DND-41 (cell line): ENCODE data around the gene PPP1R16B.

Source experiments
- EZH2 ChIP-seq: IDR thresholded peaks from 3 replicates; pipeline ENCODE4 v1.6.1; 2012; ENCODE audit warnings: borderline replicate concordance, low read depth, mild to moderate bottlenecking, moderate library complexity, low read length, inconsistent platforms; ENCODE audit not compliant: severe bottlenecking
- TF ChIP-seq, protein P1 (sequence below): IDR thresholded peaks from 2 replicates; pipeline ENCODE4 v1.5.1; 2012; ENCODE audit warnings: borderline replicate concordance, low read length, moderate library complexity, mild to moderate bottlenecking; ENCODE audit not compliant: poor library complexity, severe bottlenecking; ENCODE audit errors: extremely low read depth

DNA sequence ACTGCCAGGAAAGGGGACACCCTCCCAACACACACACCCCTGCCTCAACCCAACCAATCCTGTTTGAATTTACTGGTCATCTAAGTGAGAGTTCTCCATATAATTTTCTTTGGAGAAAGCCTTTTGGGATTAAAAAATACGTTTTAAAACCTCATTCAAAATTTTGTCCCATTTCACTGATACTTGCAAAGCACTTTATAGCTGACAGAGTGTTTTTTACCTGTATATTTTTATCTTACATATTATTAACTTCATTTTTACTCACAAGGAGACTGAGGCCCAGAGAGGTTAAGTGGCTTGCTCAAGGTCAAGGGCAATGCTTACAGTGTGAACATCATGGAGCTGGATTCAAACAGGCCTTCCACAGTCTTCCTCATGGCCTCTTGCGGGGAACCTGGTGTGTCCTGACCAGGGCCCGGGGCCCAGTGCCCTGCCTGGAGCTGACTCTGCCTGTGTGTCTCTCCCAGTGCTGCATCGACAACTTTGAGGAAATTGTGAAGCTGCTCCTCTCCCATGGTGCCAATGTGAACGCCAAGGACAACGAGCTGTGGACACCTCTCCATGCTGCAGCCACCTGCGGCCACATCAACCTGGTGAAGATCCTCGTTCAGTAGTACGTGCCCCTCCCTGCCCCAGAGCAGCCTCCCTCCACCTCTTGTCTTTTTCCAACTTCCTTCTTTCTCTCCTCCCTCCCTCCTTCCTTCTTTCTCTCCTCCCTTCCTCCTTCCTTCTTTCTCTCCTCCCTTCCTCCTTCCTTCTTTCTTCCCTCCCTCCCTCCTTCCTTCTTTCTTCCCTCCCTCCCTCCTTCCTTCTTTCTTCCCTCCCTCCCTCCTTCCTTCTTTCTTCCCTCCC is 89.8 kb downstream of the PPP1R16B start:
- TF ChIP-seq, protein P1, sequence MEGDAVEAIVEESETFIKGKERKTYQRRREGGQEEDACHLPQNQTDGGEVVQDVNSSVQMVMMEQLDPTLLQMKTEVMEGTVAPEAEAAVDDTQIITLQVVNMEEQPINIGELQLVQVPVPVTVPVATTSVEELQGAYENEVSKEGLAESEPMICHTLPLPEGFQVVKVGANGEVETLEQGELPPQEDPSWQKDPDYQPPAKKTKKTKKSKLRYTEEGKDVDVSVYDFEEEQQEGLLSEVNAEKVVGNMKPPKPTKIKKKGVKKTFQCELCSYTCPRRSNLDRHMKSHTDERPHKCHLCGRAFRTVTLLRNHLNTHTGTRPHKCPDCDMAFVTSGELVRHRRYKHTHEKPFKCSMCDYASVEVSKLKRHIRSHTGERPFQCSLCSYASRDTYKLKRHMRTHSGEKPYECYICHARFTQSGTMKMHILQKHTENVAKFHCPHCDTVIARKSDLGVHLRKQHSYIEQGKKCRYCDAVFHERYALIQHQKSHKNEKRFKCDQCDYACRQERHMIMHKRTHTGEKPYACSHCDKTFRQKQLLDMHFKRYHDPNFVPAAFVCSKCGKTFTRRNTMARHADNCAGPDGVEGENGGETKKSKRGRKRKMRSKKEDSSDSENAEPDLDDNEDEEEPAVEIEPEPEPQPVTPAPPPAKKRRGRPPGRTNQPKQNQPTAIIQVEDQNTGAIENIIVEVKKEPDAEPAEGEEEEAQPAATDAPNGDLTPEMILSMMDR = no peak
- no peak for TF ChIP-seq EZH2
